Measurements from ENCODE around the gene PLEKHA5. TPM values are rescaled to one million over a fixed set of nuclear protein-coding genes. Genes with fewer than 3 reads are reported as not detected.
"Not testable (repeated sequence)": the region's sequence is repeated elsewhere in the genome, so short reads cannot be mapped to it uniquely, and the experiment has no call there.

The PLEKHA5 gene
- total RNA-seq, 2 donors from 2014 or later: 53.2 to 59.4 TPM

DNA sequence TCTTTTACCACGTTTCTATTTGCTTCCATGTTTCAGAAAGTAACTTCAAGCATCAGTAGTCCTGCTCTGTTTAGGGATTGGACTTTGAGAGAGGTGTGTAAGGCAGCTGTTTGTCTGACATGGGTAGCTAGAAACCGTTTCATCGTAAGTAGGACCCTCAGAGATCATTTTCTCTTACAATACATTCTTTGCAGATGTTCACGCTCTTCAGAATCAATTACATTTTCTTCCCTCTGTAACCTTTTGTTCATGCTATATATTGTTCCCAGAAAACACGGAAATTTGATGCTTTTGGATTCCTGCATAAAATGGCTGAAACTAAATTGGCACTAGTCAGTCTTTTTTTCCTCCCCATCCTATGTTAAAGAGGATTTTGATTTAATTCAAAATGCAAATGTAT is 247.2 kb downstream of the PLEKHA5 start:
- DNase-seq (ENCODE audit: low spot score): no peak
- Histone ChIP-seq H3K4me3 (no peak overlapping the region), H3K9me3 (no peaks in the 10 kb centered on the region), H3K36me3 (peaks cover 31% of the 10 kb centered on the region), H3K27ac (no peak overlapping the region), H3K4me1 (no peaks in the 10 kb centered on the region), H3K27me3 (no peaks in the 10 kb centered on the region)
- TF ChIP-seq CTCF (IDR thresholded peaks at IDR 0.05): no peak

GRCh38 chr12:19382111-19382526 is 252.6 kb downstream of the PLEKHA5 start:
- H3K36me3 ChIP-seq: peaks cover 13% of the 10 kb centered on the region
- no peak overlapping the region for H3K27ac ChIP-seq
- no peak for TF ChIP-seq CTCF (IDR thresholded peaks at IDR 0.05)
- peak; percentile 59 for DNase-seq (ENCODE audit: low spot score)
- no peaks in the 10 kb centered on the region for H3K9me3 ChIP-seq
- no peak overlapping the region for H3K4me3 ChIP-seq
- no peaks in the 10 kb centered on the region for H3K4me1 ChIP-seq
- H3K27me3 ChIP-seq: no peaks in the 10 kb centered on the region

- no peak for TF ChIP-seq CTCF (IDR thresholded peaks at IDR 0.05)
- Histone ChIP-seq H3K4me1 (no peaks in the 10 kb centered on the region), H3K36me3 (peaks cover 13% of the 10 kb centered on the region), H3K27ac (no peak overlapping the region), H3K4me3 (no peak overlapping the region), H3K27me3 (no peaks in the 10 kb centered on the region), H3K9me3 (no peaks in the 10 kb centered on the region)
- DNase-seq (ENCODE audit: low spot score): no peak
Measured at GRCh38 chr12:19382563-19382962, 253.0 kb downstream of the PLEKHA5 start.

DNA sequence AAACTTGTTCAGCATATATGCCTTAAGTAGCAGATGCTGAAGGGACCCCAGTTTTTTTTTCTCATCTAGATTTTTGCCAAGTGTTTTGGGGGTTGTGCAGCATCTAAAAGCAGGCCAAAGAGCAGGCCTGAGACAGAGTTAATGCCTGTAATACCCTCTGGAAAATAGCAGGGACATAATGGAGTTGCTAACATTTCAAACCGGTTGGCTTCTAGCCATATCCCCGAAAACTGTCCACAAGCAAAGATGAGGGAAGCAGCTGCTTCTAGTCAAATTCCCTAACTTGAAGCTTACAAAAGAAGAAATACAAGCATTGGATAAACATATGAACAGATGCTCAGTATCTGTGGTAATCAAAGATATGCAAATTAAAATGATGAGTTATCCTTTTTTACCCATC is 257.6 kb downstream of the PLEKHA5 start:
- no peak for DNase-seq (ENCODE audit: low spot score)
- H3K27ac ChIP-seq: no peak overlapping the region
- no peaks in the 10 kb centered on the region for H3K4me1 ChIP-seq
- no peak for TF ChIP-seq CTCF (IDR thresholded peaks at IDR 0.05)
- H3K27me3 ChIP-seq: no peaks in the 10 kb centered on the region
- no peaks in the 10 kb centered on the region for H3K9me3 ChIP-seq
- H3K36me3 ChIP-seq: no peaks in the 10 kb centered on the region
- no peak overlapping the region for H3K4me3 ChIP-seq

- no peak overlapping the region for H3K4me3 ChIP-seq
- no peaks in the 10 kb centered on the region for H3K36me3 ChIP-seq
- H3K27me3 ChIP-seq: no peaks in the 10 kb centered on the region
- DNase-seq (ENCODE audit: low spot score): no peak
- no peak for TF ChIP-seq CTCF (IDR thresholded peaks at IDR 0.05)
- H3K4me1 ChIP-seq: no peaks in the 10 kb centered on the region
- H3K9me3 ChIP-seq: no peaks in the 10 kb centered on the region
- H3K27ac ChIP-seq: no peak overlapping the region
Measured at GRCh38 chr12:19388131-19388549, 258.6 kb downstream of the PLEKHA5 start.

GRCh38 chr12:19390051-19390598 is 260.6 kb downstream of the PLEKHA5 start:
- H3K27ac ChIP-seq: no peak overlapping the region
- no peaks in the 10 kb centered on the region for H3K36me3 ChIP-seq
- no peaks in the 10 kb centered on the region for H3K4me1 ChIP-seq
- TF ChIP-seq CTCF (IDR thresholded peaks at IDR 0.05): no peak
- H3K9me3 ChIP-seq: no peaks in the 10 kb centered on the region
- no peak overlapping the region for H3K4me3 ChIP-seq
- no peaks in the 10 kb centered on the region for H3K27me3 ChIP-seq
- DNase-seq (ENCODE audit: low spot score): no peak

DNA sequence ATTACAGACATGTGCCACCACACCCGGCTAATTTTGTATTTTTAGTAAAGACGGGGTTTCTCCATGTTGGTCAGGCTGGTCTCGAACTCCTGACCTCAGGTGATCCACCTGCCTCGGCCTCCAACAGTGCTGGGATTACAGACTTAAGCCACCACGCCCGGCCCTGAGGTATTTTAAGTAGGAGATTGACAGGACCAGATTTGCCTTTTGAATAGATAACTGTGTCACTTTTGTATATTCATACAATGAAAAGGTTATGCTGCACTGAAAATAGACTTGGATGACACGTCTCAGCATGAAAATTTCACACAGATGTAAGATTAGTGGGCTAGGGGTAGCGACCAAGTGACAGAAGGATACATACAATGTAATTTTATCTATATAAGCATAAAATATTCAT is 263.1 kb downstream of the PLEKHA5 start:
- H3K36me3 ChIP-seq; H3K4me3 ChIP-seq; DNase-seq (ENCODE audit: low spot score); H3K27me3 ChIP-seq; H3K27ac ChIP-seq; H3K4me1 ChIP-seq; H3K9me3 ChIP-seq: not testable (repeated sequence)

Data from right atrium auricular region (tissue), 2 donors.